CD4-positive, alpha-beta T cell treated with Interleukin-15 for 1 hour (primary cell): Measurements from ENCODE around the gene NEIL1.

ENCODE experiments used
- DNase-seq: peaks from one replicate; pipeline ENCODE4 v3.0.0-alpha.2; 2020

NEIL1 gene

GRCh38 chr15:75357976-75358673 lies 11.3 kb downstream of the NEIL1 start:
- no peak for DNase-seq

- DNase-seq: no peak
Observed at GRCh38 chr15:75358771-75359536, 12.1 kb downstream of the NEIL1 start.

- DNase-seq: no peak
Observed at GRCh38 chr15:75359537-75360250, 12.9 kb downstream of the NEIL1 start.

GRCh38 chr15:75360391-75360790 lies 13.6 kb downstream of the NEIL1 start:
- no peak for DNase-seq

GRCh38 chr15:75360856-75361255 lies 14.0 kb downstream of the NEIL1 start:
- DNase-seq: no peak

- no peak for DNase-seq
Observed at GRCh38 chr15:75361361-75361988, 14.6 kb downstream of the NEIL1 start.

- no peak for DNase-seq
Observed at GRCh38 chr15:75361989-75362641, 15.3 kb downstream of the NEIL1 start.

- no peak for DNase-seq
Observed at GRCh38 chr15:75362642-75363249, 15.9 kb downstream of the NEIL1 start.

GRCh38 chr15:75363786-75364185 lies 16.9 kb downstream of the NEIL1 start:
- no peak for DNase-seq

- DNase-seq: no peak
Observed at GRCh38 chr15:75364881-75365280, 18.0 kb downstream of the NEIL1 start.

GRCh38 chr15:75366163-75366562 lies 19.3 kb downstream of the NEIL1 start:
- no peak for DNase-seq

GRCh38 chr15:75367006-75367405 lies 20.2 kb downstream of the NEIL1 start:
- DNase-seq: no peak

GRCh38 chr15:75367406-75367912 lies 20.6 kb downstream of the NEIL1 start:
- no peak for DNase-seq

- DNase-seq: peak; percentile 94
Observed at GRCh38 chr15:75367913-75368688, 21.3 kb downstream of the NEIL1 start, which contains the start of gene MAN2C1. Gene MAN2C1, minus strand, starts transcription at chr15:75368607. Its CDS starts 24 bp downstream, at chr15:75368583.

GRCh38 chr15:75368689-75369239 lies 21.9 kb downstream of the NEIL1 start:
- no peak for DNase-seq

- no peak for DNase-seq
Observed at GRCh38 chr15:75369897-75370581, 23.2 kb downstream of the NEIL1 start.

- no peak for DNase-seq
Observed at GRCh38 chr15:75371486-75371885, 24.6 kb downstream of the NEIL1 start.

GRCh38 chr15:75371901-75372688 lies 25.3 kb downstream of the NEIL1 start:
- DNase-seq: no peak

GRCh38 chr15:75380773-75381172 lies 33.9 kb downstream of the NEIL1 start:
- no peak for DNase-seq
